ENCODE measurements around the gene ZBP1. TPM values are rescaled to one million over a fixed set of nuclear protein-coding genes. Genes with fewer than 3 reads are reported as not detected.

ZBP1 gene
- total RNA-seq, 1 experiment from 2014 or later, result not detected

DNA sequence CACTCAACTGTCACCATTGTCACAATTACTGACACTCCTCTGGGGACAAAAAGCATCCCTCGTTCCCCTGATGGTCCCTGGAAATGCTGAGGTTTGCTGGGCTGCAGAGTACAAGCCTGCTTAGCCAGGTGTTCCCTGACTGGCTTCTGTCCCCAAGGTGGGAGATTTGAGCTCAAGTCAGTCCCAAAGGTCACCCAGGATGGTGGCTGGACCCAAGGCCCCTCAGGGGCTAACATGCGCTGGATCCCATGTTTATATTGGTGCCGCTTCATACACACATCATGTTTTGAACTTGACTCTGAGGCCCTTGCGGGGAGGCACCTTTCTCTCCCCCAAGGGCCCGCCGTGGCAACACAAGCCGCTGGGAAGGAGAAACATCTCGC is 45.4 kb upstream of the ZBP1 start:
- Histone ChIP-seq H3K4me3 (replicated peaks in 1 of 2; ENCODE audit: low read depth in 1 of 2, low read length in 2 of 2) (no peak overlapping the region), H4K20me1 (ENCODE audit: insufficient read depth) (no peaks in the 10 kb centered on the region), H3K27me3 (ENCODE audit: insufficient read depth, low read length) (0 out of 2 replicates have a peak, but pooled peaks cover 8% of the 10 kb centered on the region), H3K9ac (ENCODE audit: low read length) (no peak overlapping the region), H3K9me2 (ENCODE audit: insufficient read depth) (no peaks in the 10 kb centered on the region), H3K79me2 (ENCODE audit: insufficient read depth, low read length) (no peaks in the 10 kb centered on the region), H3K27ac (ENCODE audit: low read depth, low read length) (no peak overlapping the region), H3K4me1 (ENCODE audit: control insufficient read depth in 1 of 2, insufficient read depth in 2 of 2, low read length in 2 of 2) (no peaks in the 10 kb centered on the region), H3K36me3 (ENCODE audit: control insufficient read depth in 1 of 2, insufficient read depth in 2 of 2, low read length in 2 of 2) (no peaks in the 10 kb centered on the region), H2AFZ (ENCODE audit: low read depth, low read length, poor library complexity, severe bottlenecking) (no peak overlapping the region), H3K9me3 (ENCODE audit: control insufficient read depth in 1 of 2, insufficient read depth in 1 of 2, low read depth in 1 of 2, low read length in 2 of 2) (no peaks in the 10 kb centered on the region; a peak in 1 of 4 replicates), H3K4me2 (ENCODE audit: low read length) (no peak overlapping the region)
- DNase-seq (ENCODE audit: low read depth, low spot score), result no peak
- CTCF ChIA-PET, result no interaction called here
- intact Hi-C loops (cut with micrococcal nuclease), result no loop called here
- TF ChIP-seq, protein P1, sequence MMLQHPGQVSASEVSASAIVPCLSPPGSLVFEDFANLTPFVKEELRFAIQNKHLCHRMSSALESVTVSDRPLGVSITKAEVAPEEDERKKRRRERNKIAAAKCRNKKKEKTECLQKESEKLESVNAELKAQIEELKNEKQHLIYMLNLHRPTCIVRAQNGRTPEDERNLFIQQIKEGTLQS (IDR thresholded peaks at IDR 0.05), result no peak
- TF ChIP-seq EGR1 (IDR thresholded peaks at IDR 0.05; ENCODE audit: low read depth) (no peak), SP1 (IDR thresholded peaks at IDR 0.05; ENCODE audit: low read depth) (no peak), EZH2 (IDR thresholded peaks at IDR 0.05) (no peak), SIN3A (IDR thresholded peaks at IDR 0.05; ENCODE audit: low read depth) (no peak), ZNF274 (IDR thresholded peaks at IDR 0.05; ENCODE audit: low read depth, low read length) (no peak), JUND (IDR thresholded peaks at IDR 0.05) (no peak), POLR2AphosphoS5 (IDR thresholded peaks at IDR 0.05; ENCODE audit: low read depth, low read length) (no peak), POLR2A (IDR thresholded peaks at IDR 0.05; ENCODE audit: borderline replicate concordance, extremely low read depth, insufficient read depth, insufficient read length) (no peak), CEBPB (IDR thresholded peaks at IDR 0.05; ENCODE audit: low read depth) (no peak), RAD21 (IDR thresholded peaks at IDR 0.05; ENCODE audit: low read depth) (no peak), TCF7L2 (IDR thresholded peaks at IDR 0.05; ENCODE audit: borderline replicate concordance, extremely low read depth, insufficient read depth, insufficient read length) (no peak), SRF (IDR thresholded peaks at IDR 0.05; ENCODE audit: low read depth) (no peak), FOSL1 (IDR thresholded peaks at IDR 0.05; ENCODE audit: low read depth) (no peak), CBX3 (IDR thresholded peaks at IDR 0.05; ENCODE audit: low read depth) (no peak)
- TF ChIP-seq, protein P2, sequence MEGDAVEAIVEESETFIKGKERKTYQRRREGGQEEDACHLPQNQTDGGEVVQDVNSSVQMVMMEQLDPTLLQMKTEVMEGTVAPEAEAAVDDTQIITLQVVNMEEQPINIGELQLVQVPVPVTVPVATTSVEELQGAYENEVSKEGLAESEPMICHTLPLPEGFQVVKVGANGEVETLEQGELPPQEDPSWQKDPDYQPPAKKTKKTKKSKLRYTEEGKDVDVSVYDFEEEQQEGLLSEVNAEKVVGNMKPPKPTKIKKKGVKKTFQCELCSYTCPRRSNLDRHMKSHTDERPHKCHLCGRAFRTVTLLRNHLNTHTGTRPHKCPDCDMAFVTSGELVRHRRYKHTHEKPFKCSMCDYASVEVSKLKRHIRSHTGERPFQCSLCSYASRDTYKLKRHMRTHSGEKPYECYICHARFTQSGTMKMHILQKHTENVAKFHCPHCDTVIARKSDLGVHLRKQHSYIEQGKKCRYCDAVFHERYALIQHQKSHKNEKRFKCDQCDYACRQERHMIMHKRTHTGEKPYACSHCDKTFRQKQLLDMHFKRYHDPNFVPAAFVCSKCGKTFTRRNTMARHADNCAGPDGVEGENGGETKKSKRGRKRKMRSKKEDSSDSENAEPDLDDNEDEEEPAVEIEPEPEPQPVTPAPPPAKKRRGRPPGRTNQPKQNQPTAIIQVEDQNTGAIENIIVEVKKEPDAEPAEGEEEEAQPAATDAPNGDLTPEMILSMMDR (IDR thresholded peaks at IDR 0.05 in 2 of 3, conservative IDR thresholded peaks at IDR 0.05 in 1 of 3; ENCODE audit: borderline replicate concordance in 1 of 3, insufficient read depth in 1 of 3, low read depth in 2 of 3, low read length in 2 of 3), result no peak
- no TSS peak for BruUV-seq (replicated peaks)
- RAD21 ChIA-PET (ENCODE audit: low non-redundant PET in 1 of 2, low total read pairs in 2 of 2, uncharacterized antibody in 2 of 2, unreplicated experiment in 2 of 2), result no interaction called here
- no peak for ATAC-seq
- POLR2A ChIA-PET, result no interaction called here

All from HCT116 (cell line).